Measurements from ENCODE around the gene HBM. TPM values are rescaled to one million over a fixed set of nuclear protein-coding genes. Genes with fewer than 3 reads are reported as not detected.
"Not testable (repeated sequence)": the region's sequence is repeated elsewhere in the genome, so short reads cannot be mapped to it uniquely, and the experiment has no call there.

The HBM gene
- polyA plus RNA-seq, 12 donors: 1.5 to 22.3 (median 6.9) TPM; not detected in 2

DNA sequence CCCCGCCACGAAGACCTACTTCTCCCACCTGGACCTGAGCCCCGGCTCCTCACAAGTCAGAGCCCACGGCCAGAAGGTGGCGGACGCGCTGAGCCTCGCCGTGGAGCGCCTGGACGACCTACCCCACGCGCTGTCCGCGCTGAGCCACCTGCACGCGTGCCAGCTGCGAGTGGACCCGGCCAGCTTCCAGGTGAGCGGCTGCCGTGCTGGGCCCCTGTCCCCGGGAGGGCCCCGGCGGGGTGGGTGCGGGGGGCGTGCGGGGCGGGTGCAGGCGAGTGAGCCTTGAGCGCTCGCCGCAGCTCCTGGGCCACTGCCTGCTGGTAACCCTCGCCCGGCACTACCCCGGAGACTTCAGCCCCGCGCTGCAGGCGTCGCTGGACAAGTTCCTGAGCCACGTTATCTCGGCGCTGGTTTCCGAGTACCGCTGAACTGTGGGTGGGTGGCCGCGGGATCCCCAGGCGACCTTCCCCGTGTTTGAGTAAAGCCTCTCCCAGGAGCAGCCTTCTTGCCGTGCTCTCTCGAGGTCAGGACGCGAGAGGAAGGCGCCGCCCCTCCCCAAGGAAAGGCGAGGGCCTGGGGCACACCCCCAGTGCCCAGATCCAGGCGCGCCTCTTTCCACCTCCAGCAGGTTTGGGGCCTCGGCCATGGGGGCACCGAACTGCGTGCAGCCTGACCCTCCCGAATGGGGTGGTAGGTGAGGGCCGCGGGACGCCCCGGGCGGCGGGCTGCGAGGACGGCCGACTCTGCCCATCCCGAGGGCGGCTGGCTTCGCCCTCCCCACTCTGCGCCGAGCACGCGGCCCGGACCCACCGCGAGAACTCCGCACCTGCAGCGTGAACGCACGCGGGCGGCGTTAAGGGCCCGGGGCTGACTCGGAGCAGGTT lies 15.1 kb downstream of the HBM start:
- DNase-seq: peak; percentile 59

DNA sequence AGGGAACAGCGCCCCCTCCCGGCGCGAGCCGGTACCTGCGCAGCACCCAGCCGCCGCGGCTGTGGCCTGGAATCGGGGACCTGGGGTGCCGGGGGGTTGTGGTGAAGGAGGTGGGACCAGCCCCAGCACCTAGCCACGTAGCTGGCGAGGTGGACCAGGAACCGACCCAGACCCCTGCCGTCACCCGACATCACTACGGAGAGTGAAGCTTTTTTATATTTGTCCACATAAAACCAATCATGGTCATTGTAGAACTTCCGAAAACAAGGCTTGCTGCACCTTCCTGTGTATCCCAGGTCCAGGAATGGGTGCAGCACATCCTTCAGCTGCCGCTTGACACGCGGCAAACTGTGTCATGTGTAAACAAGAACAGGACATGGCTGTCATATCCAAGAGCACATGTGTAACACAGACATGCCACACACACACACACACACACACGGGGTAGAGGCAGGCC lies 15.8 kb downstream of the HBM start:
- DNase-seq: no peak

- no peak for DNase-seq
Measured at GRCh38 chr16:183005-183404, 17.2 kb downstream of the HBM start.

DNA sequence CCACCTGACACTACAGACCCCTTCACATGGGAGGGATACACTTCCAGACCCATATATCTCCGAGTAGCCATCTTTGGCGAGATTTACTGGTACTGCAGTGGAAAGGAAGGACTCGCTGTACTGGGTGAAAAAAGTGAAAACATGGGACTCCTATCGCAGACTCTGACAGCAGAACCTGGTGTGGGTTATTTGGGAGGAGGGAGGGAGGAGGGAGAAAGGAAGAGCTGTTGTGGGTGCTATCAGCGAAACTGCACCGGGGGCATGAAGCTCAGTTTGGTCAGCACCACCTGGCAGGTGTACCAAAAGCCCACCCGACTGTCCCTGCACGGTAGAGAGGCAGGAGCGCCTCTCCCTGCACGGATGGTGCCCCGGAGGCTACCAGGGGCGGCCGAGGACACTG lies 19.4 kb downstream of the HBM start:
- DNase-seq: no peak

GRCh38 chr16:185691-186090 lies 19.9 kb downstream of the HBM start:
- no peak for DNase-seq

DNA sequence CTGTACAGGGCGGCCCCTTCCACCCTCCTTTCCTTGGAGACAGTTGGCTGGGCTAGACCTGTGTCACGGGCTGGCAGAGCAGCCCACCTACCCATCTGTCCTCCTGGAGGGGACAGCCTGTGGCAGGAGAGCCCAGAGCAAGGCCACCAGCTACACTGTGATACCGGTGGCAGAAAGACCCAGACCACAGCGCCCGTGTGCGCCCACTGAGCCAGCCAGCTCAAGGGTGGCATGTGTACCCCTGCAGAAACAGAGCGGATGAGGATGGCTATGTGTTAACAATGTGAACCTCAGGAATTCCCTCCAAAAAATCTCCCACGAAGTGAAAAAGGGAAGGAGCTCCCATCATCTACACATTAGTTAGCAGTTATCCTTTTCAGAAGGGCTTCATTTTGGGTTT lies 21.6 kb downstream of the HBM start:
- no peak for DNase-seq

DNA sequence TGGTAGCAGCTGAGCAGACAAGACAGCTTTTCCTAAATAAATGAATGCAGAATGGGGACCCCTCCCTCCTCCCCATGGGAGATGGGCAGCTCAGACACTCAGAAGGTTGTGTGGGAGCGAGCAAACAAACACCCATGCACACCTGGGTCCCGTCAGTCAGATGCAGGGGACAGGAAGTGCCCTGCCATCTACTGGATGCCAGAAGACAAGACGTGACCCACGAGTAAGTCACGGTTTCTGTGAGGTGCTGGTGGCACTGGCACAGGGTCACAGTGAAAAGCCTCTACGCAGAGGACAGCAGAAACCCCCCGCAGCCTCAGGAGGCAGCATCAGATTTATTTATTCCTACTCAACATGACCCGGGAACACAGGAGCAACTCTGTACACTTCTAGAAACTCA lies 22.9 kb downstream of the HBM start:
- DNase-seq: no peak

GRCh38 chr16:189604-190186 lies 23.9 kb downstream of the HBM start:
- DNase-seq: no peak

DNA sequence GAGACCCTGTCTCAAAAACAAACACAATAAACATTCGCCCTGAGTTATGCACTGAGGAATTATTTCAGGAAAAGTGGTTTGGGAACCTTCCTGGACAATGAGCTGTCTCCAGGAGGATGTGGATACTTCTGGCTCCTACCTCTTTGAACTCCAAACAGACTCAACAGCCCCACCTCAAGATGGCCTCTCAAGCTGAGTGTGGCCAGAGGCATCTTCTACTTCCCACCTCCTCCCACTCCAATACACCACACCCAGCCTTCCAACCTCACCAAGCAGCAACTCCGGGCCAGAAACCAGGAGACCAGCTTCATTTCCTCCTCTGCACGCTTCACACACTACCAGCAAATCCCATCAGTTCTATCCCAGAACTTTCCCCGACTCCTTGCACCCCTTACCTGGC lies 26.1 kb downstream of the HBM start:
- DNase-seq: no peak

DNA sequence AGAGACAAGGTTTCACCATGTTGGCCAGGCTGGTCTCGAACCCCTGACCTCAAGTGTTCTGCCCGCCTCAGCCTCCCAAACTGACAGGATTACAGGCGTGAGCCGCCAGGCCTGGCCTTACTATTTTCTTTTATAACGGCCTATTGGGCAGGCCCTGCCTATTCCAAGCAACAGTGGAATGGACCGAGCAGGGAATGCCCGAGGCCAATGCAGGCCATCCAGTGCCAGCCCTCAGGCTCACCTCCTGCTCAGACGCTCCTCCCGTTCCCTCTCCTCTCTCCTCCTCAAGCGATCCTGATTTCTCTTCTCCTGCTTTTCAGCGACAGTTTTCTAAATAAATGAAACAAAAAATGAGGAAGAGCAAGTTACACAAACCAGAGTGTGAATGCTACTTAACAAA lies 26.9 kb downstream of the HBM start:
- DNase-seq: no peak

DNA sequence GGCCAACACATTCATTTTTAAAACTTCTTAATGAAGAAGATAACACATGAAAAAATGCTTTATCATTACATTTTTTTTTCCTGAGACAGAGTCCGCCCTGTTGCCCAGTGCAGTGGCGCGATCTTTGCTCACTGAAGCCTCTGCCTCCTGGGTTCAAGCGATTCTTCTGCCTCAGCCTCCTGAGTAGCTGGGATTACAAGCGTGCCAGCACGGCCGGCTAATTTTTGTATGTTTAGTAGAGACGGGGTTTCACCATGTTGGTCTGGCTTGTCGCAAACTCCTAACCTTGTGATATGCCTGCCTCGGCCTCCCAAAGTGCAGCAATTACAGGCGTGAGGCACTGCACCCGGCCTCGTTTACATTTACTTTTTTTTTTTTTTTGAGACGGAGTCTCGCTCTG lies 27.7 kb downstream of the HBM start:
- DNase-seq: no peak

GRCh38 chr16:194516-194915 lies 28.7 kb downstream of the HBM start:
- DNase-seq: no peak

- no peak for DNase-seq
Measured at GRCh38 chr16:200388-200787, 34.6 kb downstream of the HBM start.

GRCh38 chr16:203246-203645 lies 37.5 kb downstream of the HBM start:
- DNase-seq: no peak

DNA sequence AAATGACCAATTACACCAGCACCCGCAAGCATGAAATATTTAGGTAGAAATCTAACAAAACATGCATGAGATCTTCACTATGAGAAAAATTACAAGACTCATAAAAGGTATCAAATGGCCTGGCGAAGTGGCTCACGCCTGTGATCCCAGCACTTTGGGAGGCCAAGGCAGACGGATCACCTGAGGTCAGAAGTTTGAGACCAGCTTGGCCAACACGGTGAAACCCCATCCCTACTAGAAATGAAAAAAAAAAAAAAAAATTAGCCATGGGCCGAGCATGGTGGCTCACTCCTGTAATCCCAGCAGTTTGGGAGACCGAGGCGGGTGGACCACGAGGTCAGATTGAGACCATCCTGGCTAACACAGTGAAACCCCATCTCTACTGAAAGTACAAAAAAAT lies 38.3 kb downstream of the HBM start:
- not testable (repeated sequence) for DNase-seq

DNA sequence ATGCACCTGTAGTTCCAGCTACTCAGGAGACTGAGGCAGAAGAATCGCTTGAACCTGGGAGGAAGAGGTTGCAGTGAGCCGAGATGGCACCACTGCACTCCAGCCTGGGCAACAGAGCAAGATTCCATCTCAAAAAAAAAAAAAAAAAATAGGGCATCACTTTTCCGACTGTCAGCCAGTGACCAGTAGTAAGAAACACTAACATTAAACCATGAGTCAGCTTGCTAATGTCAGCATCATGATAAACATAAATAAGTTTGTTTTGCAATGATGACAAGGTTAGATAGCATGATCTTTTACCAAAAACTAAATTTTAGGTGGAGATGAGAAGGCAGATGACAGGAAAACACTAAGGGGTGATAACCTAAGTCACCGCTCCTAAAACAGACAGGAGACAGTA lies 43.6 kb downstream of the HBM start:
- DNase-seq: not testable (repeated sequence)

DNA sequence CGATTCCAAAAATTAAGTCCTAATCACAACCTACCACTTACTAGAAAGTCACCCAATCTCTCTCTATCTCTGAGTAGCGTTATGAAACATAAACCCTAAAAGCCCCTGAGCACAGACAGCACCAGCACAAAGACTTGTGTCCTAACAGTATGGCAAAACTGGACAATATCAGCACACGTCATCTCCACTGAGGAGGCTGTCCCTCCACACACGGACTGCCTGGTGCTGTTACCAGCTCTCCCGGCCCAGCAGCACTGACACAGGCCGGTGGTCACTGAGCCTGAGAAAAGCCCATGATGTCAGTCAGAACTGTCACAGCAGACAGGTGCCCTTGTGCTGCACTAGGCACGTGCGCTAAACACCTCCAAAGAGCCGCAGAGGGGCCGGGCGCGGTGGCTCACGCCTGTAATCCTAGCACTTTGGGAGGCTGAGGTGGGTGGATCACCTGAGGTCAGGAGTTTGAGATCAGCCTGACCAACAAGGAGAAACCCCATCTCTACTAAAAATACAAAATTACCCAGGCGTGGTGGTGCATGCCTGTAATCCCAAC lies 45.9 kb downstream of the HBM start:
- not testable (repeated sequence) for DNase-seq

GRCh38 chr16:212999-213398 lies 47.2 kb downstream of the HBM start:
- no peak for DNase-seq

Other genes starting within 250 kb of the HBM start
- 10 to 100 TPM in 1 of 12 donors, 1 to 10 TPM in 10, not detected in 1; 6.0 to 13.5 (median 7.8) TPM for gene POLR3K, start 112.4 kb upstream of the HBM start, polyA plus RNA-seq (ENCODE audit: insufficient read length in 12 of 12)
- 10 to 100 TPM in 11 of 12 donors, not detected in 1; 19.6 to 39.7 (median 23.7) TPM for gene SNRNP25, start 112.2 kb upstream of the HBM start, polyA plus RNA-seq (ENCODE audit: insufficient read length in 12 of 12)
- gene RHBDF1, start 93.3 kb upstream of the HBM start, polyA plus RNA-seq (ENCODE audit: insufficient read length in 12 of 12): 10 to 100 TPM in 11 of 12 donors, not detected in 1; 31.2 to 66.9 (median 42.5) TPM
- 10 to 100 TPM in 11 of 12 donors, not detected in 1; 16.8 to 38.1 (median 24.6) TPM for gene MPG, start 87.8 kb upstream of the HBM start, polyA plus RNA-seq (ENCODE audit: insufficient read length in 12 of 12)
- gene NPRL3, start 27.3 kb upstream of the HBM start, polyA plus RNA-seq (ENCODE audit: insufficient read length in 12 of 12): 10 to 100 TPM in 11 of 12 donors, not detected in 1; 22.2 to 38.6 (median 24.9) TPM
- 10 to 100 TPM in 2 of 12 donors, 1 to 10 TPM in 7, under 1 TPM in 1, not detected in 2; 0.39 to 18.1 (median 2.9) TPM for gene HBZ, start 13.3 kb upstream of the HBM start, polyA plus RNA-seq (ENCODE audit: insufficient read length in 12 of 12)
- over 10,000 TPM in 1 of 12 donors, 1,000 to 10,000 TPM in 9, 100 to 1,000 TPM in 1, not detected in 1; 758 to 11,097 (median 3,094) TPM for gene HBA2, start 6.9 kb downstream of the HBM start, polyA plus RNA-seq (ENCODE audit: insufficient read length in 12 of 12)
- gene HBA1, start 10.7 kb downstream of the HBM start, polyA plus RNA-seq (ENCODE audit: insufficient read length in 12 of 12): over 10,000 TPM in 1 of 12 donors, 1,000 to 10,000 TPM in 9, 100 to 1,000 TPM in 2; 512 to 13,335 (median 2,461) TPM
- 1 to 10 TPM in 3 of 12 donors, under 1 TPM in 7, not detected in 2; 0.35 to 5.6 (median 0.67) TPM for gene HBQ1, start 14.5 kb downstream of the HBM start, polyA plus RNA-seq (ENCODE audit: insufficient read length in 12 of 12)
- 100 to 1,000 TPM in 2 of 12 donors, 10 to 100 TPM in 9, not detected in 1; 52.4 to 116 (median 67.1) TPM for gene LUC7L, start 63.5 kb downstream of the HBM start, polyA plus RNA-seq (ENCODE audit: insufficient read length in 12 of 12)
- 10 to 100 TPM in 11 of 12 donors, not detected in 1; 26.7 to 74.6 (median 38.5) TPM for gene FAM234A, start 68.8 kb downstream of the HBM start, polyA plus RNA-seq (ENCODE audit: insufficient read length in 12 of 12)
- 1 to 10 TPM in 8 of 12 donors, under 1 TPM in 3, not detected in 1; 0.59 to 9.0 (median 1.2) TPM for gene RGS11, start 110.0 kb downstream of the HBM start, polyA plus RNA-seq (ENCODE audit: insufficient read length in 12 of 12)
- gene ARHGDIG, start 114.6 kb downstream of the HBM start, polyA plus RNA-seq (ENCODE audit: insufficient read length in 12 of 12): 1 to 10 TPM in 3 of 12 donors, under 1 TPM in 6, not detected in 3; 0.53 to 2.4 (median 0.93) TPM
- 1 to 10 TPM in 4 of 12 donors, under 1 TPM in 6, not detected in 2; 0.27 to 2.4 (median 0.75) TPM for gene PDIA2, start 117.2 kb downstream of the HBM start, polyA plus RNA-seq (ENCODE audit: insufficient read length in 12 of 12)
- 10 to 100 TPM in 7 of 12 donors, 1 to 10 TPM in 4, not detected in 1; 8.1 to 21.7 (median 10.7) TPM for gene AXIN1, start 186.7 kb downstream of the HBM start, polyA plus RNA-seq (ENCODE audit: insufficient read length in 12 of 12)
- 10 to 100 TPM in 11 of 12 donors, not detected in 1; 31.5 to 51.3 (median 36.6) TPM for gene MRPL28, start 204.6 kb downstream of the HBM start, polyA plus RNA-seq (ENCODE audit: insufficient read length in 12 of 12)
- gene PGAP6, start 216.0 kb downstream of the HBM start, polyA plus RNA-seq (ENCODE audit: insufficient read length in 12 of 12): 10 to 100 TPM in 11 of 12 donors, not detected in 1; 18.0 to 38.6 (median 23.1) TPM
- 100 to 1,000 TPM in 2 of 12 donors, 10 to 100 TPM in 9, not detected in 1; 50.6 to 158 (median 70.1) TPM for gene NME4, start 231.2 kb downstream of the HBM start, polyA plus RNA-seq (ENCODE audit: insufficient read length in 12 of 12)
- gene DECR2, start 235.9 kb downstream of the HBM start, polyA plus RNA-seq (ENCODE audit: insufficient read length in 12 of 12): 10 to 100 TPM in 6 of 12 donors, 1 to 10 TPM in 5, not detected in 1; 7.7 to 26.3 (median 11.0) TPM